OCI-LY7 (cell line): ENCODE results near the gene VPS9D1.

Source experiments
- CTCF ChIP-seq: fragments of 200-600 bp; sonication (generic); conservative IDR thresholded peaks from 2 replicates; pipeline ENCODE4 v1.5.1; 2014; ENCODE audit warnings: mild to moderate bottlenecking, antibody characterized with exemption, low read length, moderate library complexity, mixed read lengths
- EZH2phosphoT487 ChIP-seq: fragments of 200-600 bp; sonication (generic); IDR thresholded peaks from 2 replicates; pipeline ENCODE4 v1.6.1; 2018; ENCODE audit warnings: low read depth, borderline replicate concordance, mild to moderate bottlenecking, mixed run types, antibody characterized with exemption, low read length, moderate library complexity, mixed read lengths

- TF ChIP-seq CTCF (no peak), EZH2phosphoT487 (no peak)
Measured at GRCh38 chr16:89689142-89689541, 31.6 kb downstream of the VPS9D1 start.
